ENCODE results near the gene CACFD1.

GRCh38 chr9:133419005-133419404 is 40.8 kb upstream of the CACFD1 start:
- TF ChIP-seq GATA2 (IDR thresholded peaks at IDR 0.05; ENCODE audit: low read depth, low read length) (no peak), GATA3 (IDR thresholded peaks at IDR 0.05; ENCODE audit: low read depth, low read length) (no peak)

Data from SH-SY5Y (cell line).